ENCODE data around the gene SMYD3.

Gene SMYD3

DNA sequence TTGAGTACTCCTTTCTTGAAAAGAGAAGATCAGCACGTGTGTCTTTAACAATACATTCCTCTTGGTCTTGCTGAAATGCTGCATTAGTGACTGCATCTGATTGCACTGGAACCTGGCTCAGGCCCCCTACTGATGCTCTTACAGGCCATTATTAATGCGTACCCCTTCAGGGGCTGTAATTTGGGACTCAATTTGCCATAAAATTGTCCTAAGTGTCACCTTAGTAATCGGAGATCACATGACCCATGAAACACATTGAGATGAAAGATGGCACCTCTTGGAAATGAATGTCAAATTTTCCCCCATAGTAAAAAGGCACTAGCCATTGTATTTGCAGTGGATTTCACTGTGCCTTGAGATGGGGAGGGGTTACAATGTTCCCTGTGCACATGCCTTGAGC lies 789.0 kb downstream of the SMYD3 start:
- no peak for TF ChIP-seq POLR2AphosphoS5 (IDR thresholded peaks at IDR 0.05; ENCODE audit: low read depth, low read length)
- TF ChIP-seq FOXP2 (optimal IDR thresholded peaks at IDR 0.05; ENCODE audit: borderline replicate concordance, extremely low read depth, extremely low read length, insufficient read depth): no peak
- TF ChIP-seq SIN3A (IDR thresholded peaks at IDR 0.05; ENCODE audit: borderline replicate concordance, insufficient read depth, low read length): no peak
- TF ChIP-seq, protein P1, sequence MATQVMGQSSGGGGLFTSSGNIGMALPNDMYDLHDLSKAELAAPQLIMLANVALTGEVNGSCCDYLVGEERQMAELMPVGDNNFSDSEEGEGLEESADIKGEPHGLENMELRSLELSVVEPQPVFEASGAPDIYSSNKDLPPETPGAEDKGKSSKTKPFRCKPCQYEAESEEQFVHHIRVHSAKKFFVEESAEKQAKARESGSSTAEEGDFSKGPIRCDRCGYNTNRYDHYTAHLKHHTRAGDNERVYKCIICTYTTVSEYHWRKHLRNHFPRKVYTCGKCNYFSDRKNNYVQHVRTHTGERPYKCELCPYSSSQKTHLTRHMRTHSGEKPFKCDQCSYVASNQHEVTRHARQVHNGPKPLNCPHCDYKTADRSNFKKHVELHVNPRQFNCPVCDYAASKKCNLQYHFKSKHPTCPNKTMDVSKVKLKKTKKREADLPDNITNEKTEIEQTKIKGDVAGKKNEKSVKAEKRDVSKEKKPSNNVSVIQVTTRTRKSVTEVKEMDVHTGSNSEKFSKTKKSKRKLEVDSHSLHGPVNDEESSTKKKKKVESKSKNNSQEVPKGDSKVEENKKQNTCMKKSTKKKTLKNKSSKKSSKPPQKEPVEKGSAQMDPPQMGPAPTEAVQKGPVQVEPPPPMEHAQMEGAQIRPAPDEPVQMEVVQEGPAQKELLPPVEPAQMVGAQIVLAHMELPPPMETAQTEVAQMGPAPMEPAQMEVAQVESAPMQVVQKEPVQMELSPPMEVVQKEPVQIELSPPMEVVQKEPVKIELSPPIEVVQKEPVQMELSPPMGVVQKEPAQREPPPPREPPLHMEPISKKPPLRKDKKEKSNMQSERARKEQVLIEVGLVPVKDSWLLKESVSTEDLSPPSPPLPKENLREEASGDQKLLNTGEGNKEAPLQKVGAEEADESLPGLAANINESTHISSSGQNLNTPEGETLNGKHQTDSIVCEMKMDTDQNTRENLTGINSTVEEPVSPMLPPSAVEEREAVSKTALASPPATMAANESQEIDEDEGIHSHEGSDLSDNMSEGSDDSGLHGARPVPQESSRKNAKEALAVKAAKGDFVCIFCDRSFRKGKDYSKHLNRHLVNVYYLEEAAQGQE (IDR thresholded peaks at IDR 0.05; ENCODE audit: insufficient read depth in 1 of 2, low read depth in 2 of 2, low read length in 2 of 2): no peak

DNA sequence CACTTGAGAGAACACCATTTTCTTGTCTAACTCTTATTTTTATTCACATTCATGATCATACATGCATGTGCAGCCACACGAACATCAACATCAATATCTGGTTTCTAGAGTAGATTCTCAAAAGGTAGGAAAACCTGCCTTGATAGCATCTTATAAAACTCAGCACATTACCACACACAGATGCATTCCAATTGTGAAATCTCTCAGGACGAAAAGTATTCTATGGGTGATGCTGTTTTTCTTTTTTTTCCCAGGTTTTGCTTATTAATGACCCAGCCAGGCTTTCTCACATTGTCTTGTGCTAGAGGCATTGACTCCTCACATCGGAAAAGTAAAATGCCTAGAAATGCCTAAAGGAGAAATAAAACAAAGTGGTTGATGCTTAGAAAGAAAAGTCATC lies 789.5 kb downstream of the SMYD3 start:
- no peak for TF ChIP-seq SIN3A (IDR thresholded peaks at IDR 0.05; ENCODE audit: borderline replicate concordance, insufficient read depth, low read length)
- TF ChIP-seq, protein P1 (IDR thresholded peaks at IDR 0.05; ENCODE audit: insufficient read depth in 1 of 2, low read depth in 2 of 2, low read length in 2 of 2): no peak

DNA sequence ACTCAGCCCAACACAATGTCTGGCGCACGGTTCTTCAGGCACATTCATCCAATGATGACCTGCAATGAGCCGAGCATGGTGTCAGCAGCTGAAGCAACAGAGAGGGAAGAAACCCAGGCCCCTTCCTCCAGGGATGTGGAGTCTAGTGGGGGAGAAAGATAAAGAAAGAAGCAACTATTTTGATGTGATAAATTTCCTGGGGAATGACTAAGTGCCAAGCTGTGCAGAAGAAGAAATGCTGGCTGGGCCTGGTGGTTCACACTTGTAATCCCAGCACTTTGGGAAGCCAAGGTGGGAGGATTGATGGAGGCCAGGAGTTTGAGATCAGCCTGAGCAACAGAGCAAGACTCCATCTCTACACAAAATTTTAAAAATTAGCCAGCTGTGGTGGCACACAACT lies 790.5 kb downstream of the SMYD3 start:
- TF ChIP-seq, protein P1 (IDR thresholded peaks at IDR 0.05; ENCODE audit: insufficient read depth in 1 of 2, low read depth in 2 of 2, low read length in 2 of 2): no peak
- TF ChIP-seq TAF1 (IDR thresholded peaks at IDR 0.05; ENCODE audit: borderline replicate concordance, insufficient read depth, low read length) (no peak), FOXP2 (optimal IDR thresholded peaks at IDR 0.05; ENCODE audit: borderline replicate concordance, extremely low read depth, extremely low read length, insufficient read depth) (no peak), POLR2AphosphoS5 (IDR thresholded peaks at IDR 0.05; ENCODE audit: low read depth, low read length) (no peak), SIN3A (IDR thresholded peaks at IDR 0.05; ENCODE audit: borderline replicate concordance, insufficient read depth, low read length) (no peak)

DNA sequence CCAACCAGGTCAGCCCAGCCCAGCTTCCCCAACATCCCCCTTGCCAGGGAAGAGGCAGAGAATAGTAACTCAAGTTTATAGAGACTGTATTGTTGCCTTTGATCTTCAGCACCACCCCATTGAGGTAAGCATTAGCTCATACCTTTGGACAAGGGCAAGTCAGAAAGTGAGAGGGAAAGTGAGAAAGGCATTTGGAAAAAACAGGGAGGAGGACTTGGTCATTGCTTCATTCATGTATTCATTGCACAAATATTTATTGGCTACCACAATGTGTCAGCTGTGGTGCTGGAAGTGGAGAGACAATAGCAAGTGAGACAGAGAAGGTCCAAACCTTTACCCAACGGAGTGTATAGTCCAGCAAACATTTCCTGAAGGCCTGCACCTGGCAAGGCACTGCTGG lies 791.1 kb downstream of the SMYD3 start:
- TF ChIP-seq SIN3A (IDR thresholded peaks at IDR 0.05; ENCODE audit: borderline replicate concordance, insufficient read depth, low read length) (no peak), FOXP2 (optimal IDR thresholded peaks at IDR 0.05; ENCODE audit: borderline replicate concordance, extremely low read depth, extremely low read length, insufficient read depth) (no peak), TAF1 (IDR thresholded peaks at IDR 0.05; ENCODE audit: borderline replicate concordance, insufficient read depth, low read length) (no peak), POLR2AphosphoS5 (IDR thresholded peaks at IDR 0.05; ENCODE audit: low read depth, low read length) (no peak)
- TF ChIP-seq, protein P1 (IDR thresholded peaks at IDR 0.05; ENCODE audit: insufficient read depth in 1 of 2, low read depth in 2 of 2, low read length in 2 of 2): no peak

DNA sequence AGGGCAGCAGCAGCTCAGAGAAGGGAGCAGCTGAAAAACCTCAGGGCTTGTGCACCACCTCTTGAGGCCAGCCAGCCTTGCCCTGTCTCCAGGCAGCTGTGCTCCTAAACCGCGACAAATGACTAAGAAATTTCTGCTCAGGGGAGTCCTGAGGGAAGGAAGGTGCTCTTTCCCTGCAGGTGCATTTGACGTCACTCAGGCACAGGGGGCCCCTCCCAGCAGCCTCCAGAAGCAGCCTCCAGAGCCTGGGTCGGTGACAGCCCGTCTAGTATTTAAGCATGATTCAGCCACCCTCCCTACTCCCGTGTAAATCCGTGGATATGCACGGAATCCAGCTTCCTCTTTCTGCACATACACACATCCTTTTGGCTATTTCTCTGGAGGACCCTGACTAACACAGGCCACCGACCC lies 791.8 kb downstream of the SMYD3 start:
- TF ChIP-seq FOXP2 (optimal IDR thresholded peaks at IDR 0.05; ENCODE audit: borderline replicate concordance, extremely low read depth, extremely low read length, insufficient read depth): no peak
- TF ChIP-seq TAF1 (IDR thresholded peaks at IDR 0.05; ENCODE audit: borderline replicate concordance, insufficient read depth, low read length): no peak
- TF ChIP-seq, protein P1 (IDR thresholded peaks at IDR 0.05; ENCODE audit: insufficient read depth in 1 of 2, low read depth in 2 of 2, low read length in 2 of 2): no peak
- TF ChIP-seq POLR2AphosphoS5 (IDR thresholded peaks at IDR 0.05; ENCODE audit: low read depth, low read length): no peak
- no peak for TF ChIP-seq SIN3A (IDR thresholded peaks at IDR 0.05; ENCODE audit: borderline replicate concordance, insufficient read depth, low read length)
